Activated CD4-positive, CD25-positive, alpha-beta regulatory T cell (primary cell): ENCODE data around the gene GIMAP8.
"Not testable (repeated sequence)": the region's sequence is repeated elsewhere in the genome, so short reads cannot be mapped to it uniquely, and the experiment has no call there.

ENCODE experiments used
- DNase-seq, 4 experiments: peaks; one replicate each; lab custom pipeline; 2025; lab: John Stamatoyannopoulos, UW

Gene GIMAP8

DNA sequence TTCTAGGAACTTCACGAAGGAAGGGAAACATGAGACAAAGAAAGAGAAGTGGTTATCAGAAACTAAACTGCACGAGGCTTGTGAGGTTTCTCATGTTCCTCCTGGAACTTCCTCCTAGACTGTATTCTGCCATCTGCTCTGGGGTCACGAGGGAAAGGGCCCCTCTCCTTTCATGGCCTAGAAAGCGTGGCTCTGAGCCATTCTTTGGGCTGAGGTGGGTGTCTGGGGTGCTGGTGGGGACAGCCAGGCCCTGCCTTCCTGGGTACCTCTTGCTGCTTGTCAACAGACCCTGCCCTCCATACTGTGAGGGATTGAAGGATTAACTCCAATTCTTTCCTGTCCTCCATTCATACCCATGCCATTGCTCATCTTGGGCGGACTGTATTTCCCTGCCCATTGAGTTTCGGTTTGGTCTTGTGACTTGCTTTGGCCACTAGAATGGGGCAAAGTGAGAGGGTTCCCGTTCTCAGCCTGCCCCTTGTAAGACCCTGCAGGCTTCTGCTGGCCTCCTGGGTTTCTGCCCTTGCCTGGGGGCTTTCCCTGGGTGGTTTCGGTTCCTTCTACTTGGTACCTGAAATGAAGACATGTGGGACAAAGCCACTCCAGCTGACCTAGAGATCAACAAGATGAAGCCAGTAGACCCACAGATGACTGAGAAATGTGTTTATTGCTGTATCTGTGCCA, 14.9 kb upstream of the GIMAP8 start:
- no peak for DNase-seq

DNA sequence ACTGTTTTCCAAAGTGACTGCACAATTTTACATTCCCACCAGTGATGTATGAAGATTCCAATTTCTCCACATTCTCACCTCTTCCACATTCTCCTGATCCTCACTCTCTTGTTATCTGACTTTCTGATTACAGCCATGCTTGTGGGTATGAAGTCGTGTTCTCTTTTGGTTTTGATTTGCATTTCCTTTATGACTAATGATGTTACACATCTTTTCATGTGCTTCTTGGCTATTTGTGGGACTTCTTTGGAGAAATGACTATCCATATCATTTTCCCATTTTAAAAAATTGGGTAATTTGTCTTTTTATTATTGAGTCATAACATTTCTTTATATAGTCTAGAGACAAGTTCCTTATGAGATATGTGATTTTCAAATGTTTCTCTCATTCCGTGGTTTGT, 10.5 kb upstream of the GIMAP8 start:
- no peak for DNase-seq

DNA sequence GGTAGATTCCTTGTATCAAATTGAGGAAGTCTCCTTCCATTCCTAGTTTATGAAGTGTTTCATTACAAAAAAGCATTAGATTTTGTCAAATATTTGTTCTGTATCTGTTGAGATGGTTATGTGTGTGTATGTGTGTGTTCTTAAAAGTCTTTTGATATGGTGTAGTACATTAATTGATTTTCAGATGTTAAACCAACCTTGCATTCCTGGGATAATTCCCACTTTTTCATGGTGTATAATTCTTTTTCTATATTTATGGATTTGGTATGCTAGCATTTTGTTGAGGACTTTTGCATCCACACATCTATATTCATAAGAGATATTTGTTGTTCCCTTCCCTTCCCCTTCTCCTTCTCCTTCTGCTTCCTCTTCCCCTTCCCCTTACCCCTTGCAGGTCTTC, 8.9 kb upstream of the GIMAP8 start:
- DNase-seq: no peak

DNA sequence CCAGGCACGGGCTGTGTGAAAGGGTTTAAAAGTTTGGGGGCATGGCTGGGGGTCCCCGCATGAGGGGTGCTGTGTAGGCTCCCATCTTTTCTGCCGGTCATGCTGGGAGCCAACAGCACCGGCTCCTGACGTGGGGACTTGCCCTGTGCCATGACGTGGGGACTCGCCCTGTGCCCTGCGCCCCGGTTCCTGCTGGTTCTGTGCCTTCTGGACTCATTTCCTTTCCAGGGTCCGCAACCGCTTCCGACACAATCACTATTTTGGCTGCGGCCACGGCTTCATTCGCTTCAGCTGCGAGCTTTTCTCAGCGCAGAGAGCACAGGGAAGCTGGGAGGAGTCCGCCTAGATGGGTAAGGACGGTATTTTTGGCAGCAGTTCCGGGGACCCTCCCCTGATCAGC, 7.6 kb upstream of the GIMAP8 start:
- DNase-seq: no peak

DNA sequence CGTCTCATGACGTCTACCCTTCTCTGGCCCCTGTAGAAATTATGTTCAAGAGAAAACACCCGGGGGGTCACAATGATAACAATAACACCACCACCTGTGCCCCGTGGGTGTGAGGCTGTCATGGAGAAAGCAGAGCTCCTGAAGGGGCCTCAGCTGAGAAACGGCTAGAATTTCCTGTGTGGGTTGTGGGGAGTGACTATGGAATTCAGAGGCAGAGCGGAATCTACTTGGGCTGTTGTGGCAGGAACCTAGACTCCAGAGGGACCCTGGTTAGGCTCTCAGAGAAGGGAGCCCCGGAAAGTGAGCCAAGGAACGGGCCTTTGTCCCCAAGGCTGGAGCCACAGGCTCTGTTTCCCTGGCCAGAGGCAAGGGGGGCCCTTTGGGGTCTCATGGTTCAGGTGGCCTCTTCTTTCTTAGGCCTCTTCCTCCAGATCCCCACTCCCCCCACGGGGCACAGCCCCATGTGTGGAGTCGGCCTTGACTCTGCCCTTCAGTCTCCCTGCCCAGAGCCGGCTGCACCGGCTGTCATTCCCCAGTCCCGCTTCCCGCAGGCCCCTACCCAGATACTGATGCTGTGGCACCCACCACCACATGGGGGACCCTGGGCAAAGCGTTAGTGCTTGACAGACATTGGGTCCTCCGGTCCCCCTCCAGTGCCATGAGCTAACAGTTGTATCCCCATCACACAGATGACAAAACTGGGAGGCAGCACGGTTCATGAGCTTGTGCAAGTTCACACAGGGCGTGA, 6.5 kb upstream of the GIMAP8 start:
- no peak for DNase-seq

DNA sequence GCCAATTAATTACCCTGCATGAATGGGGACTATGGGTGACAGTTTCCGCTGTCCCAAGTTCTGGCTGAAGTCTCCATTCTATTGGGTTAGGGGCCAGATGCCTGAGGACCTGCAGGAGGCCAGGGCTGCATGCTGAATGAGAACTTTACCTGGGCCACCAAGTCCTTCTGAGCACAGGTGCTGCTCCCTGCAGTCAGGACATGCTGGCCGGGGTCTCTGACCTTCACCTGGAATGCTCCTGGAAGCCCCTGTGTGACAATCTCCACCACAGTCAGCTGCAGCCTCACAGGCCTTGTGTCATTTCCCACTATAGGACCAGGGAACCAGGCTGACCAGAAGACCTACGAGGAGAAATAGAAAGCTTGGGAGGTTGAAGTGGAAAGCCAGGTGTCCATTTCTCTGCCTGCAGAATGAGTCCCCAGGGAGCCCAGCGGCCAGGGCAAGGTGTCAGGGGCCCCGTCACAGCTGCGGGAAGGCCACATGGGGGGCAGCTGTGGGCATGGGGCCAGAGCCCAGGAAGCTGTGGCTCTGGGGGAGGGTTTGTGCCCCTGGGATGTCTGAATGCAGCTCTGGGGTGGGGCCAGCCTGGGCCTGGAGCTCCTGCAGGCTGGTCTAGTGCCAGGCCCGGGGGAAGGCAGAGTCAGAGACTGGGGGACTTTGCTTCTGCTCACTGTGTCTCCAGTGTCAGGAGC, 5.6 kb upstream of the GIMAP8 start:
- no peak for DNase-seq

DNA sequence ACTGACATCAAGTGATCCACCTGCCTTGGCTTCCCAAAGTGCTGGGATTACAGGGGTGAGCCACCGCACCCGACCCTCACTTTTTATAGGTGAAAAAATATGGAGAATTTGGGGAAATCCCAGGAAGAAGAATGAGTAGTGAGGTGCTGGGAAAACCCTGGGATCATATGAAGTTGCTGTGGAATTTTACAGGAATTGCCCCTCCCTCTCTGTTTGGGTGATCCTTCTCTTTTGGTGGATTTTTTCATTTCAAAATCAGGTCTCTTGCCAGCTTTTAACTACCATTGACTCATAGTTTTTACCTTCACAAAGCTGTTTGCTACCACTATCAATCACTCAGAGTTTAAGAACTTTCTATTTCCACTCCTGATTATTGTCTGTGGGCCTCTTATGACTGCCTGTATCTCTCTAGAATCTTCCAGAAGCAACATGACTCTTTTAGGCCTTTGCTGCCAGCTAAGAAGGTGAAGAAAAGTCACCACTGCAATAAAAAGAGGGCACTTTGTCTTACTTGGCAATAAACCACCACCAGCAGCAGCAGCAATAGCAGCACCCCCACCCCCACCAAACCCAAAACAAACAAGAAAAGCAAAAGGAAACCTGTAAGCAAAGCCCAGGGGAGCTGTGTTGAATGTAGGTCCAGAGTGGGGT, 4.0 kb upstream of the GIMAP8 start:
- no peak for DNase-seq

DNA sequence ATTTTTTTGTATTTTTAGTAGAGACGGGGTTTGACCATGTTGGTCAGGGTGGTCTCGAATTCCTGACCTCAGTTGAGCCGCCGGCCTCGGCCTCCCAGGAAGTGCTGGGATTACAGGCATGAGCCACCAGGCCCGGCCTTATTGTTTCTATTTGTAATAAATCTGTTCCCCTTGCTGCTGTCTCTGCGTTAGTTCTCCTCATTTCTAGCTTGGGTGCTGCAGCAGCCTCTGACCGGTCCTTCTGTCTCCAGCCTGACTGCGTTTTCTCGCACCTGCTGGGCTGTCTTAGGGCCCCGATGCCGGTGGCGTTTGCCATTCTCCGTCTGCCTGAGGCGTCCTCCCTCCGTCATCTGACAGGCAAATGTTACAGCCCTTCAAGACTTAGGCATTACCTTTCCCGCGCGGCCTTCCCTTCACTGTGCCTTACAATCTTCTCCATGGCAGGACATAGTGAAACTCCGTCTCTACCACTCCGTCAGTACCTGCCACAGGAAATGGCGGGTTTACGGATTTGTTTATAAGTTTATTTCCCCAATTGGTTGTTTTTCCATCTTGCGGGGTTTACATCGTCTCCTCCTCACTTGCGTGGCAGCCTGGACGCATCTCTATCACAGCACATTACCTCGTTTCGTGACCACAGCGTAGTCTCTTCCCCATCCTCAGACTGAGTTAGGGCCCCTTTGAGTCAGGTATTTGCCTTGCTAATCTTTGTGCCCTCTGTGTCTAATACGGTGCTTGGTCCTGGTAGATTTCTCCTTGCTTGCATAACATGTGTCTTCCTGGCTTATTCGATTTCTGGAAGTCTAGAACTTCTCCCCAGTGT, 2.3 kb upstream of the GIMAP8 start:
- no peak for DNase-seq

DNA sequence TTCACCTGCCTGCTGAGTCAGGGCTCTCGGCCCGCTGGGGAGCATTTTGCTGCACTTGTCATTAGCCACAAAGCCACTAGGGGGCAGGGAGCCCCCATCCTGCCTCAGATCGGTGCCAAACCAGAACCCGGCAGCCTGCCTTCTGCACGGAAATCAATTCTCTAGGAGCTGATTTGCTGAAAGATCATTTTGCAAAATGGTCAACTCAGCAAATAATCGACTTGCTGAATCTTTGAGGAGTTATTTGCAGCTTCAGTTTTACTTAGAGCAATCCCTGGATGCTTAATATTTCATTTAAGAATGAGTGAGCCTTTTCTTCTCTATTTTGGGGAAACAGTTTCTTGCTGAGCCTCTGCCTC, 1.7 kb upstream of the GIMAP8 start:
- DNase-seq: peak; percentile 73 to 82 (median 76)

DNA sequence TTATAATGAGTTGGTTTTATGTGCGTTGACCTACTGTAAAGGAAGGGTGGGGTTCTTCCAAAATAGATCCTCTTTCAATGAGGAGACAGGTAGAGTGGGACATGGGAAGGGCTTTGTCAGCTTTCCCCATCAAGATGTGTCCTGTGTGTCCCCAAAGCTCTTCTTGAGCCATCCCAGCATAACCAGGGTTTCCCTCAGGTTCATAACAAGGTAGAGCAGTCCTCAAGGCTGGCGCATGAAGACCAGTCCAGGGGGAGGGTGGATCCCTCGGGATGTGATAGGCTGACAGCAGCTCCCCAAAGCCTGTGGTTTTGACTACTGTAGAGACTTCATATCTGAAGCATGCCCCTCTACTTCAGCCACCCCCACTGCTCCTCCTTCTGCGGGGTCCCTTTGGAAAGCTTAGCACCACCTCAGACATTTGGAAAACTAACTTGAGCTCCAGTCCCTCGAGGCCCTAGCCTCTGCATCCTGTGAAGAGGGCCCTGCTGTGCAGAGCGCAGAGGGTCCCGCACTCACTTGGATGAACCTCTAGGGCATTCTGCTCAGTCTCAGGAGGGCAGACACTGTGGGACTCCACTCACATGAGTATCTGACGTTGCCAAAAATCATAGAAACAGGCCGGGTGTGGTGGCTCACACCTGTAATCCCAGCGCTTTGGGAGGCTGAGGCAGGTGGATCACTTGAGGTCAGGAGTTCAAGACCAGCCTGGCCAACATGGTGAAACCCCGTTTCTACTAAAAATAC, 1.1 kb upstream of the GIMAP8 start:
- DNase-seq: no peak

DNA sequence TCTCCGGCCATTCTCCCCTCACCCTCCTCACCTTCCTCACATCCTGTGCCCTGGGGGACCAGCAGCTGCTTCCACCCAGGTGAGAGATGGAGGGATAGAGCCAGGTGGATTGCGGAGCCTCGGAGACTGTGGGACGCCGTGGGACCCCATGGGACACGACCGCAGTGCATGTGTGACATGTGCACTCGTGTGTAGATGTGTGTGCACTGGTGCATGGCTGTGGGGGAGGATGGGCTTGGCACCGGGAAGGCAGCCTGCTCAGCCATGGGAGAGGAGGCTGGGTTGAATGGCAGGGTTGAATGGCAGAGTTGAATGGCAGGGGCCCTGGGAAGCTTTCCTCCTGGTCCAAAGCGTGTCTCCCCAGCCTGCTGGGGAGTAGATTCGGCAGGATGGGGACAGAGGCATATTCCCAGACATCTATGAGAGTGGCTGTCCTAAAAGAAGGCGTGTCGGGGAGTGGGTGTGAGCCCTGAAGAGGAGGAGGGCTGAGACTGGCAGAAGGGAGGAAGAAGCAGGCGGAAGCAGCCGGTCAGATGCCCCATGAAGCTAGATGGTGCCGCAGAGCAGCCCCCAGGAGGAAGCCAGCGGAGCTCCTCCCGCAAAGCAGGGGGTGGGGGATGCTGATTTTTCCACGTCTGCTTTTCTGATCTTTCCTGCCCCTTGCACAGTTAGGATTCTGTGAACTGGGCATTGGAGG, 815 bp downstream of the GIMAP8 start:
- peak in 3 of 4 experiments; percentile 24 to 61 (median 50) for DNase-seq

DNA sequence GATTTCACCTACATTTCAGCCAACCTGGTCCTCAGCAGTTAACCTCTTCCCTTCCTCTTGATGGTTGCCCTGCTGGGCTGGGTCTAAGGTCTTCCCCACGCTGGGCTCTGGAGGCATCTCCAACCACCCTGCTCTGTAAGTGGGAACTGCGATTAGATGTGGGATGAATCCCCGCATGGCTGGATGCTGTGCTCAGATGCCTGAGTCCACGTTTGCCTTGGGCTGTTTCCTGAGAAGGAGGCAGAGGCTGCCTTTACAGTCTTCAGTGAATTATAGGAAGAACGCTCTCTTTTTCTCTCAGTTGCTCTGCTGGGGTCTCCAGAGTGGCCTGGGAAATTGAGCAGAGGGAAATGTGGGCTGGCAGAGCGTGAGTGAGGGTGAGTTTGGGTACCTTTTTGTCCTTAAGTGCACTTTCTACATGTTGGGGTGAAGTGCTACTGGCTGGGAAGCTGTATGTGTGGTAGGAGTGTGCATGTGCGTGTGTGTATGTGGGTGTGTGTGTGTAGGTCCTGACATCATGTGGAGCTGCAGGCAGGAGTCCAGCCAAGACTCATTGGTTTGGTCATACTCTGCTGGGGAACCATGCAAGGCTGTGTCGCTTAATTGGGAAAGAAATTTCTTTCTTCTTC, 1.5 kb downstream of the GIMAP8 start:
- DNase-seq: no peak

DNA sequence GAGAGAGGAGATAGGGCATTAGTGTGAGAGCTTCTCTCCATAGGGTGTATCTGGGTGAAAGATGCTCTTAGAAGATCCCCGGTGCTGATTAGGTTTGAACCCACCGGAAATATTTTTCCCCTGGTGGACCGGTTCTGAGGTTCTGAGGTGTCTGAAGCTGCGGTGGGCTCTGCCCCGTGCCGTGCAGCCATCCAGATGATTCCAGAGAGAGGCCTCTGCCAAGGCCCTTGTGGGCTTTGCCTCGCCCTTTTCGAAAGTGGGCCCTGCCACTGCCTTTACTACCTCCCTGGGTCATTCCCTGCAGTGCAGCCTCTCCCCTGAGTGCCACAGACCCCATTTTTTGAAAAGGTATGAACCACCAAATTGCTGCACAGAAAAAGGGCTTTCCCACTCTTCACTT, 2.8 kb downstream of the GIMAP8 start:
- no peak for DNase-seq

DNA sequence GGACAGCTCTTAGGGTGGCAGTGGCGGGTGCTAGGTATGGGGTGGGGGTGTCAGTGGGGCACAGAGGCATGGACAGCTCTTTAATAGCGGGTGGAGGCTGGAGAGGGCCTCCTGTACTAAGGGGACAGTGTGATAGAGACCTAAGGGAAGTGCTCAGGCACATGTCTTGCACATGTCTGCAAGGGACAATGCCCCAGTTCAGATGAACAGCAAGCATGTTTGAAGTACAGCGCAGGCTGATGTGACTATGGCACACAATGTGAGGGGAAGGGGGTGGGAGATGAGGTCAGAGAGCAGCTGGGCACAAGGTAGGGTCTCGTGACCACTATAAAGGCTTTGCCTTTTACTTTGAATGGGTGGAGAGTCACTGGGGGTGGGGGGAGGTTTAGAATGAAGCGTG, 3.5 kb downstream of the GIMAP8 start:
- no peak for DNase-seq

DNA sequence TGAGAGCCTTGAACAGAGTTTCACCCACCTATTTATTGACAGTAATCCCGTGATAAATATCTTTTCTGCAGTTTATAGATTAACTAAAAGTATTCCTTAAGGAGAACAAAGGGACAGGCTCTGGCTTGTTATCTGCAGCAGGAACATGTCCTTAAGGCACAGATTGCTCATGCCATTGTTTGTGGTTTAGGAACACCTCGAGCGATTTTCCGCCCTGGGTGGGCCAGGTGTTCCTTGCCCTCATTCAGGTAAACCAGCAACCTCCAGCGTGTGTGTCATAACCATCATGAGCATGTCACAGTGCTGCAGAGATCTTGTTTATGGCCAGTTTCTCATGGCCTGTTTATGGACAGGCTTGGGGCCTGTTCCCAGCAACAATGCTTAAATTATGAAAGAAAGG, 6.6 kb downstream of the GIMAP8 start:
- not testable (repeated sequence) for DNase-seq

DNA sequence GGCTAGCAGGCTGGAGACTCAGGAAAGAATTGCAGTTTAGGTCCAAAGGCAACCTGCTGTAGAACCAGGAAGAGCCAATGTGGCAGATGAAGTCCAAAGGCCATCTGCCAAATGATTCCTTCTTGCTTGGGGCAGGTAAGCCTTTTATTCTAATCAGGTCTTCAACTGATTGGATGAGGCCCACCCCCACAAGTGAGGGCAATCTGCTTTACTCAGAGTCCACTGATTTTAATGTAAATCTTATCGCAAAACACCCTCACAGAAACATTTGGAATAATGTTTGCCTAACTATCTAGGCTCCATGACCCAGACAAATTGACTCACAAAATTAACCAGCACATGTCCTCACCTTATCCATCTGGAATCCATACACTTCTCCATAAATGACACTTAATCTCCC, 7.8 kb downstream of the GIMAP8 start:
- DNase-seq: no peak

DNA sequence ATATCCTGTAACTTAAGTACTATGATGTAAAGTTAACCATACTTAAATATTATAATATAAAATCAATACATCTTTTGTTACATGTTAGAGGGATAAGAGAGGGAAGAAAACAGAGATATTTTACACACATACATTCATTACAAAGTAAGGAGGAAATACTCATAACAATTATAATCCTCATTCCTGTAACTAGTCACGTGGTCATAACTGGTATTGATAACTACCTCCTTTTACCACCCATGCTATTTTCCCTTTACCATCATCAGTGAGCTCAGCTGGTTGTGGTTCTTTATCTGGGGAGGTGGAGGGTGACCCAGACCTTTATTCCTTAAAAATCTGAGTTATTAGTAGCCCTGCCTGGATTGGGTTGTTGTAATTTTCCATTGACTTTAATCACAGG, 8.3 kb downstream of the GIMAP8 start:
- no peak for DNase-seq

DNA sequence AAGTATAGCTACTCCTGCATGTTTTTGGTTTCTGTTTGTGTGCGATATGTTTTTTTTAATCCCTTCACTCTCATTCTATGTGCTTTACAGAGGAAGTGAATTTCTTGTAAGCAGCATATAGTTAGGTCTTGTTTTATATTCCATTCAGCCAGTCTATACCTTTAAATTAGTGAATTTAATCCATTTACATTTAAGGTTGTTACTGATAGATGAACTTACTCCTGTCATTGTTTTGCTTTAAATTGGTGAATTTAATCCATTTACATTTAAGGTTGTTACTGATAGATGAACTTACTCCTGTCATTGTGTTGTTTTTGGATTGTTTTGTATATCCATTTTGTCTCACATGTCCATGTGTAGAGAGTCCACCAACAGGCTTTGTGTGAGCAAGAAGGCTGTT, 11.1 kb downstream of the GIMAP8 start:
- no peak for DNase-seq

DNA sequence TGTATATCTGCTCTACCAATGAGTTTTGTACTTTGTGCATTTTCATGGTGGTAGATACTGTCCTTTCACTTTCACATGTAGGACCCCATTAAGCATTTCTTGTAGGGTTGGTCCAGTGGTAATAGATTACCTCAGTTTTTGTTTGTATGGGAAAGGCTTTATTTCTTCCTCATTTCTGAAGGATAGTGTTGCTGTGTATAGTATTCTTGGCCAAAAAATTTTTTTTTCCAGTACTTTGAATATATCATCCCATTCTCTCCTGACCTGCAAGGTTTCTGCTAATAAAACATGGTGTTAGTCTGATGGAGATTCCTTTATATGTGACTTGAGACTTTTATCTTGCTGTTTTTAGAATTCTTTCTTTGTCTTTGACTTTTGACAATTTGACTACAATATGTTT, 12.0 kb downstream of the GIMAP8 start:
- DNase-seq: no peak

DNA sequence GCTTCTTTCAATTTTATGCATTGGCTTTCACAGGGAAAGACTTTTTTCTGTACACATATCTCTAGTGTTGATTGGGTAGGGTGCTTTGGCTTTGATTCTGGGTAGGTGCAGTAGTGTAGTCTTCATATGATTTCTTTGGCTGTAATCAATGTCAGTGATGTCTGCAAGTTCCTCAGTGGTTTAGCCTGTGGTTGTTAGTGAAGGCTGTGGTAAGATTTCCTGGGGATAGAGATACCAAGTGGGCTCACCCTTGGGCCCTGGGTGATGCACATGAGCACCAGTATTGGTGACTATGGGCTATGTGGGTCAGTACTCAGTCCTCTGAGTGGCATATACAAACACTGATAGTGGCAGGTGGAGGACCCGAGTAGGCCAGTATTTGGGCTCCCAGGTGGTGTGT, 13.0 kb downstream of the GIMAP8 start:
- no peak for DNase-seq
